Neural progenitor cell (in vitro differentiated cells): ENCODE measurements around the gene TADA3. TPM values are rescaled to one million over a fixed set of nuclear protein-coding genes. Genes with fewer than 3 reads are reported as not detected.

Experiments
- DNase-seq: peaks from one replicate; pipeline ENCODE4 v3.0.0-alpha.2; 2016; ENCODE audit warnings: low spot score
- H2AFZ ChIP-seq: fragments of 200-600 bp; sonication (generic); replicated peaks from 2 replicates; pipeline ENCODE4 v1.6.1; 2016; ENCODE audit warnings: antibody characterized with exemption
- H3F3A ChIP-seq: fragments of 200-600 bp; sonication (generic); 2 replicates; pipeline ENCODE4 v1.6.1; 2016; ENCODE audit warnings: antibody characterized with exemption, low read depth
- H3K27ac ChIP-seq: fragments of 200-600 bp; sonication (generic); 2 replicates; pipeline ENCODE4 v1.5.1; 2016; ENCODE audit warnings: mild to moderate bottlenecking
- H3K27me3 ChIP-seq: fragments of 200-600 bp; sonication (generic); 2 replicates; pipeline ENCODE4 v1.6.1; 2016; ENCODE audit warnings: mild to moderate bottlenecking, moderate library complexity
- H3K36me3 ChIP-seq: fragments of 200-600 bp; sonication (generic); 2 replicates; pipeline ENCODE4 v1.5.1; 2016
- H3K4me1 ChIP-seq: fragments of 200-600 bp; sonication (generic); 2 replicates; pipeline ENCODE4 v1.6.1; 2016; ENCODE audit warnings: mixed run types
- H3K4me2 ChIP-seq: fragments of 200-600 bp; sonication (generic); 2 replicates; pipeline ENCODE4 v1.6.1; 2016
- H3K4me3 ChIP-seq: fragments of 200-600 bp; sonication (generic); 2 replicates; pipeline ENCODE4 v1.5.1; 2016
- H3K79me2 ChIP-seq: fragments of 200-600 bp; sonication (generic); 2 replicates; pipeline ENCODE4 v1.6.1; 2016; ENCODE audit warnings: low read depth
- H3K9ac ChIP-seq: fragments of 200-600 bp; sonication (generic); 2 replicates; pipeline ENCODE4 v1.6.1; 2016
- H3K9me3 ChIP-seq: fragments of 200-600 bp; sonication (generic); 2 replicates; pipeline ENCODE4 v1.5.1; 2016; ENCODE audit warnings: low read depth
- H4K20me1 ChIP-seq: fragments of 200-600 bp; sonication (generic); 2 replicates; pipeline ENCODE4 v1.6.1; 2016; ENCODE audit warnings: low read depth
- H3K27ac Mint-ChIP-seq: 3 replicates; pipeline ENCODE4 v1.8.0; 2021; ENCODE audit warnings: mixed read lengths
- H3K27me3 Mint-ChIP-seq: 2 replicates; pipeline ENCODE4 v1.8.0; 2022; ENCODE audit warnings: low read depth, mild to moderate bottlenecking, inconsistent platforms, moderate library complexity, mixed read lengths; ENCODE audit not compliant: insufficient read depth
- H3K36me3 Mint-ChIP-seq: 3 replicates; pipeline ENCODE4 v1.8.0; 2021; ENCODE audit warnings: mixed read lengths
- H3K4me1 Mint-ChIP-seq: 3 replicates; pipeline ENCODE4 v1.8.0; 2021; ENCODE audit warnings: mixed read lengths
- H3K4me3 Mint-ChIP-seq: 3 replicates; pipeline ENCODE4 v1.8.0; 2021; ENCODE audit warnings: mild to moderate bottlenecking, moderate library complexity, mixed read lengths
- H3K9me3 Mint-ChIP-seq: 3 replicates; pipeline ENCODE4 v1.8.0; 2020; ENCODE audit warnings: mixed read lengths
- EZH2 ChIP-seq: fragments of 200-600 bp; sonication (generic); IDR thresholded peaks from 2 replicates; pipeline ENCODE4 v1.6.1; 2017; ENCODE audit warnings: antibody characterized with exemption, mild to moderate bottlenecking, moderate library complexity
- EZH2phosphoT487 ChIP-seq: fragments of 200-600 bp; sonication (generic); IDR thresholded peaks from 2 replicates; pipeline ENCODE4 v1.6.1; 2017; ENCODE audit warnings: antibody characterized with exemption
- total RNA-seq: library from RNA; depleted of rRNA; stranded (reverse); fragments of >200 nt; gene quantifications from 2 replicates; pipeline ENCODE4 v1.2.3, GENCODE V29; 2015; ENCODE audit warnings: low replicate concordance
- TF ChIP-seq, protein P1 (sequence below): fragments of 200-600 bp; sonication (generic); IDR thresholded peaks from 2 replicates; pipeline ENCODE4 v1.5.1; 2017; ENCODE audit warnings: antibody characterized with exemption, mild to moderate bottlenecking

TADA3 gene
- total RNA-seq, 1 donor from 2014 or later: 50.8 TPM

DNA sequence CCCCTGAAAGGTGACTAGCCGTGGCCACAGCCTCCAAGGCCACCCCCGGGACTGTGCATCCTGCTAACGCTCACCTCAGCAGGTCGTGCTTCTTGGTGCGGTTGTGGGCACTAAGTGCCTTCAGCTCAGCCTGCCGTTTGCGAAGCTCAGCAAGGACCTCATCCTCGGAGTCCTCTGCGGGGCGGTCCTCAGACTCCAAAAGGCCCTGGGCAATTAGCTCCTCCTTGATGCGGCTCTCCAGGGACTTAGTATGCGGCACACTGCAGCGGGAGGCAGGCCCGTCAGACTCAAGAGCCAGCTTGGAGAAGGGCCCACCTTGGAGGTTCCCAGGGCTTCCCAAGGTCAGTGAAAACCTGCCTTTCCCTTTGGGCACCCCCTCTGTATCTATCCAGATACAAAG, 8.3 kb downstream of the TADA3 start:
- Mint-ChIP-seq H3K4me1 (no peaks in the 10 kb centered on the region), H3K36me3 (peaks cover 26% of the 10 kb centered on the region), H3K4me3 (no peak overlapping the region), H3K27me3 (no peaks in the 10 kb centered on the region), H3K27ac (no peak overlapping the region), H3K9me3 (no peaks in the 10 kb centered on the region)
- Histone ChIP-seq H3F3A (peaks cover 7% of the 10 kb centered on the region), H3K27me3 (no peaks in the 10 kb centered on the region), H4K20me1 (no peaks in the 10 kb centered on the region), H3K4me3 (no peak overlapping the region), H3K9me3 (no peaks in the 10 kb centered on the region), H3K4me2 (no peak overlapping the region), H3K4me1 (no peaks in the 10 kb centered on the region), H3K27ac (no peak overlapping the region), H2AFZ (no peak overlapping the region), H3K79me2 (no peaks in the 10 kb centered on the region), H3K9ac (no peak overlapping the region), H3K36me3 (peaks cover 10% of the 10 kb centered on the region)
- TF ChIP-seq EZH2phosphoT487: no peak
- TF ChIP-seq, protein P1, sequence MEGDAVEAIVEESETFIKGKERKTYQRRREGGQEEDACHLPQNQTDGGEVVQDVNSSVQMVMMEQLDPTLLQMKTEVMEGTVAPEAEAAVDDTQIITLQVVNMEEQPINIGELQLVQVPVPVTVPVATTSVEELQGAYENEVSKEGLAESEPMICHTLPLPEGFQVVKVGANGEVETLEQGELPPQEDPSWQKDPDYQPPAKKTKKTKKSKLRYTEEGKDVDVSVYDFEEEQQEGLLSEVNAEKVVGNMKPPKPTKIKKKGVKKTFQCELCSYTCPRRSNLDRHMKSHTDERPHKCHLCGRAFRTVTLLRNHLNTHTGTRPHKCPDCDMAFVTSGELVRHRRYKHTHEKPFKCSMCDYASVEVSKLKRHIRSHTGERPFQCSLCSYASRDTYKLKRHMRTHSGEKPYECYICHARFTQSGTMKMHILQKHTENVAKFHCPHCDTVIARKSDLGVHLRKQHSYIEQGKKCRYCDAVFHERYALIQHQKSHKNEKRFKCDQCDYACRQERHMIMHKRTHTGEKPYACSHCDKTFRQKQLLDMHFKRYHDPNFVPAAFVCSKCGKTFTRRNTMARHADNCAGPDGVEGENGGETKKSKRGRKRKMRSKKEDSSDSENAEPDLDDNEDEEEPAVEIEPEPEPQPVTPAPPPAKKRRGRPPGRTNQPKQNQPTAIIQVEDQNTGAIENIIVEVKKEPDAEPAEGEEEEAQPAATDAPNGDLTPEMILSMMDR: no peak
- TF ChIP-seq EZH2: no peak
- DNase-seq: no peak

- Histone ChIP-seq H3K4me2 (no peak overlapping the region), H3K27me3 (no peaks in the 10 kb centered on the region), H3K36me3 (peaks cover 10% of the 10 kb centered on the region), H3K27ac (no peak overlapping the region), H2AFZ (no peak overlapping the region), H3F3A (peaks cover 7% of the 10 kb centered on the region), H3K79me2 (no peaks in the 10 kb centered on the region), H3K9ac (no peak overlapping the region), H3K9me3 (no peaks in the 10 kb centered on the region), H3K4me1 (no peaks in the 10 kb centered on the region), H3K4me3 (no peak overlapping the region), H4K20me1 (no peaks in the 10 kb centered on the region)
- H3K4me3 Mint-ChIP-seq: no peak overlapping the region
- no peaks in the 10 kb centered on the region for H3K9me3 Mint-ChIP-seq
- no peaks in the 10 kb centered on the region for H3K4me1 Mint-ChIP-seq
- H3K36me3 Mint-ChIP-seq: peaks cover 24% of the 10 kb centered on the region
- TF ChIP-seq EZH2: no peak
- TF ChIP-seq, protein P1: peak; percentile 25
- H3K27me3 Mint-ChIP-seq: no peaks in the 10 kb centered on the region
- no peak overlapping the region for H3K27ac Mint-ChIP-seq
- DNase-seq: no peak
These were observed 9.5 kb downstream of the TADA3 start for GRCh38 chr3:9782770-9783169.

GRCh38 chr3:9781978-9782603, 10.2 kb downstream of the TADA3 start:
- no peak for DNase-seq
- Histone ChIP-seq H3K9ac (no peak overlapping the region), H3K27me3 (no peaks in the 10 kb centered on the region), H2AFZ (no peak overlapping the region), H3K4me1 (no peaks in the 10 kb centered on the region), H3K36me3 (peaks cover 10% of the 10 kb centered on the region), H3K9me3 (no peaks in the 10 kb centered on the region), H3F3A (peaks cover 7% of the 10 kb centered on the region), H3K79me2 (no peaks in the 10 kb centered on the region), H3K4me2 (no peak overlapping the region), H4K20me1 (no peaks in the 10 kb centered on the region), H3K4me3 (no peak overlapping the region), H3K27ac (no peak overlapping the region)
- Mint-ChIP-seq H3K4me3 (no peak overlapping the region), H3K36me3 (peaks cover 18% of the 10 kb centered on the region), H3K4me1 (no peaks in the 10 kb centered on the region), H3K9me3 (no peaks in the 10 kb centered on the region), H3K27ac (no peak overlapping the region), H3K27me3 (no peaks in the 10 kb centered on the region)
- TF ChIP-seq EZH2 (no peak), EZH2phosphoT487 (no peak)
- TF ChIP-seq, protein P1: no peak
